D341Med (cell line): Measurements from ENCODE around the gene PPOX.

ENCODE experiments used
- DNase-seq: peaks from one replicate; pipeline ENCODE4 v3.0.0; 2012; ENCODE audit warnings: low spot score

Gene PPOX

GRCh38 chr1:161176468-161177111, 10.4 kb downstream of the PPOX start:
- no peak for DNase-seq

- peak; percentile 100 for DNase-seq
These were observed 11.1 kb downstream of the PPOX start, which contains the start of gene B4GALT3 for GRCh38 chr1:161177112-161177935. B4GALT3 (minus strand) TSS chr1:161177507; CDS start chr1:161176060, 1,447 bp downstream.

GRCh38 chr1:161177936-161178244, 11.7 kb downstream of the PPOX start:
- DNase-seq, result no peak

- no peak for DNase-seq
These were observed 13.5 kb downstream of the PPOX start for GRCh38 chr1:161179698-161180097.

- no peak for DNase-seq
These were observed 14.4 kb downstream of the PPOX start for GRCh38 chr1:161180639-161181038.

- DNase-seq, result no peak
These were observed 16.0 kb downstream of the PPOX start for GRCh38 chr1:161182214-161182613.

GRCh38 chr1:161185282-161185682, 19.1 kb downstream of the PPOX start:
- DNase-seq, result peak; percentile 88

GRCh38 chr1:161185732-161186311, 19.6 kb downstream of the PPOX start:
- no peak for DNase-seq

GRCh38 chr1:161187311-161187710, 21.1 kb downstream of the PPOX start:
- DNase-seq, result no peak

- DNase-seq, result no peak
These were observed 22.2 kb downstream of the PPOX start for GRCh38 chr1:161188381-161188780.

- no peak for DNase-seq
These were observed 22.8 kb downstream of the PPOX start for GRCh38 chr1:161189036-161189435.

- DNase-seq, result no peak
These were observed 24.8 kb downstream of the PPOX start for GRCh38 chr1:161190962-161191521.

- DNase-seq, result no peak
These were observed 25.7 kb downstream of the PPOX start for GRCh38 chr1:161191971-161192370.

GRCh38 chr1:161192476-161193465, 26.5 kb downstream of the PPOX start:
- peak; percentile 89 for DNase-seq

- no peak for DNase-seq
These were observed 27.5 kb downstream of the PPOX start for GRCh38 chr1:161193561-161194235.

GRCh38 chr1:161195171-161195570, 28.9 kb downstream of the PPOX start:
- DNase-seq, result no peak

GRCh38 chr1:161196111-161196510, 29.9 kb downstream of the PPOX start:
- DNase-seq, result no peak

GRCh38 chr1:161196521-161197451, 30.6 kb downstream of the PPOX start:
- peak; percentile 80 for DNase-seq

- DNase-seq, result no peak
These were observed 31.5 kb downstream of the PPOX start for GRCh38 chr1:161197560-161198193.
